BJ (cell line): ENCODE measurements around the gene PCDH8. TPM values are rescaled to one million over a fixed set of nuclear protein-coding genes. Genes with fewer than 3 reads are reported as not detected.

ENCODE experiments used
- CTCF ChIA-PET: fragments of 350-600 bp; formaldehyde crosslinking; extraction: SDS; loops from one replicate; lab custom pipeline; 2021; ENCODE audit warnings: antibody characterized with exemption, inconsistent platforms; lab: Yijun Ruan, JAX
- POLR2A ChIA-PET: fragments of 300-600 bp; sonication (Branson Sonifier 250); formaldehyde crosslinking; extraction: SDS; loops from one replicate; lab custom pipeline; 2021; ENCODE audit warnings: antibody characterized with exemption; lab: Charles Lee
- DNase-seq: peaks from one replicate; pipeline ENCODE4 v3.0.0-alpha.2; 2011; ENCODE audit warnings: low read depth
- H3K27me3 ChIP-seq: 2 replicates; pipeline ENCODE4 v1.6.0; 2011; ENCODE audit warnings: low read length; ENCODE audit not compliant: control insufficient read depth, insufficient read depth
- H3K36me3 ChIP-seq: 2 replicates; pipeline ENCODE4 v1.5.1; 2011; ENCODE audit warnings: low read length; ENCODE audit not compliant: control insufficient read depth, insufficient read depth
- H3K4me3 ChIP-seq: 2 replicates; pipeline ENCODE4 v1.5.1; 2011; ENCODE audit warnings: low read depth, mild to moderate bottlenecking, control low read depth, low read length
- polyA plus RNA-seq: library from polyadenylated mRNA; depleted of rRNA; stranded (reverse); fragments of >200 nt; gene quantifications from 2 replicates; pipeline ENCODE4 v1.2.3, GENCODE V29; 2011
- TF ChIP-seq, protein P1 (sequence below): IDR thresholded peaks from 2 replicates; pipeline ENCODE4 v1.5.1; 2011; ENCODE audit warnings: low read depth, mild to moderate bottlenecking, control low read depth, inconsistent platforms, low read length, moderate library complexity; ENCODE audit not compliant: insufficient read depth

Gene PCDH8
- polyA plus RNA-seq, 1 experiment = 1.8 TPM

DNA sequence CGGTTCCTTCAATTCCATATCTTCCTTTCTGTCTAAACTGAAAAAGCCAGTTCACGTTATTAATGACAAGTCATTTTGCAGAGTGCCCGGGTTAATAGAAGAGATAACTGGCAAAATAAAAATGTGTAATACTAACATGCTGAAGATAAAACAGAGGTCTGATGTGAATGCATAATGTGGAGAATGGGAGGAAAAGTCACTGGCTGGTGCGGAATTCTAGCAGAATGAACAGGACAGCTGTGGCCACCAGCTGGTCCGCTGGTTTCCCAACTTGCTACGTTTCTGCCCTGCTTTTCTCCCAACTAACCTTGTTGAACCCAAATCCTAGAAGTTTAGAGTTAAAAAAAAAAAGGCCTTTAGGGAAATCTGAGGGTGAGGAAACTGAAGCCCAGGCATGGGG lies 42.4 kb downstream of the PCDH8 start:
- no peaks in the 10 kb centered on the region for H3K36me3 ChIP-seq
- TF ChIP-seq, protein P1, sequence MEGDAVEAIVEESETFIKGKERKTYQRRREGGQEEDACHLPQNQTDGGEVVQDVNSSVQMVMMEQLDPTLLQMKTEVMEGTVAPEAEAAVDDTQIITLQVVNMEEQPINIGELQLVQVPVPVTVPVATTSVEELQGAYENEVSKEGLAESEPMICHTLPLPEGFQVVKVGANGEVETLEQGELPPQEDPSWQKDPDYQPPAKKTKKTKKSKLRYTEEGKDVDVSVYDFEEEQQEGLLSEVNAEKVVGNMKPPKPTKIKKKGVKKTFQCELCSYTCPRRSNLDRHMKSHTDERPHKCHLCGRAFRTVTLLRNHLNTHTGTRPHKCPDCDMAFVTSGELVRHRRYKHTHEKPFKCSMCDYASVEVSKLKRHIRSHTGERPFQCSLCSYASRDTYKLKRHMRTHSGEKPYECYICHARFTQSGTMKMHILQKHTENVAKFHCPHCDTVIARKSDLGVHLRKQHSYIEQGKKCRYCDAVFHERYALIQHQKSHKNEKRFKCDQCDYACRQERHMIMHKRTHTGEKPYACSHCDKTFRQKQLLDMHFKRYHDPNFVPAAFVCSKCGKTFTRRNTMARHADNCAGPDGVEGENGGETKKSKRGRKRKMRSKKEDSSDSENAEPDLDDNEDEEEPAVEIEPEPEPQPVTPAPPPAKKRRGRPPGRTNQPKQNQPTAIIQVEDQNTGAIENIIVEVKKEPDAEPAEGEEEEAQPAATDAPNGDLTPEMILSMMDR = no peak
- CTCF ChIA-PET = no interaction called here
- no peak for DNase-seq
- no peaks in the 10 kb centered on the region for H3K27me3 ChIP-seq
- H3K4me3 ChIP-seq = no peak overlapping the region
- POLR2A ChIA-PET = no interaction called here

DNA sequence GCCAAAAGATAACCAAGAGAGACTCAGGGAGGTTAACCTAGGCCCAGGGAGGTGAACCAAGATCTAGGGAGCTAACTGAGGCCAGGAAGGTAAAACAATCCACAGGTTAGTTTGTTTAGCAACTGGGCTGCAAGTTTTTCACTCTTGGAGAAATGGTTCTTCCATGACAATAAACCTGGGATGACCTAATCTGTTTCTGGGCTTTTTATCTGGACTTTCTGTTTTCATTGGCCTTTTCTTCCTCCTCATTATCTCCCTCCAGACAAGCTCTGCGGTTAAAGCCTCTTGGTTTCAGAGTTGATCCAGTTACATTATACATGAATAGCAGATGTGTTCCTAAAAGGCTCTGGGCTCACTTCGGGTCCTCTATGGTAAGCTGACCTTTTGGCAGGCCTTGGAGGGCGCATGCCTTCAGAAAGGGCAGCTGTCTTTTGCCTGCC lies 44.2 kb downstream of the PCDH8 start:
- ChIA-PET CTCF (no interaction called here), POLR2A (no interaction called here)
- TF ChIP-seq, protein P1 = no peak

DNA sequence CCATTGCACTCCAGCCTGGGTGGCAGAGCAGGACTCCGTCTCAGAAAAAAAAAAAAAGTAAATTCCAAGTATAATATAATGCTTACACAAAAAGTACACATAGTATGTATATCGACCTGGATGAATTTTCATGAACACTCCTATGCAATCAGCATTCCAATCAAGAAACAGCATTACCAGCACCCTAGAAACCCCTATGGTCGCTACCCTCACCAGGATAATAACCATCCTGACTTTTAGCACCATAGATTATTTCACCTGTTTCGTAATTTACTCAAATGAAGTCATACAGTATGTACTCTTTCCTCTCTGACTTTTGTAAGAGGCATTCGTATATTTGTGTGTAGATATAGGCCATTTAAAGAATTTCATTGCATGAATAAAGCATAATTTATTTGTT lies 47.6 kb downstream of the PCDH8 start:
- DNase-seq = no peak
- Histone ChIP-seq H3K27me3 (no peaks in the 10 kb centered on the region), H3K4me3 (no peak overlapping the region), H3K36me3 (no peaks in the 10 kb centered on the region)
- CTCF ChIA-PET = interaction anchor here (1.4 kb wide), 1 partner anchor 9 kb away, joined by 3 read pairs; no protein-coding TSS in a partner anchor
- TF ChIP-seq, protein P1 = no peak
- POLR2A ChIA-PET = no interaction called here

More for the DNA sequence above, 44.2 kb downstream of the PCDH8 start:
- H3K36me3 ChIP-seq = no peaks in the 10 kb centered on the region
- no peak for DNase-seq
- no peak overlapping the region for H3K4me3 ChIP-seq
- H3K27me3 ChIP-seq = no peaks in the 10 kb centered on the region

DNA sequence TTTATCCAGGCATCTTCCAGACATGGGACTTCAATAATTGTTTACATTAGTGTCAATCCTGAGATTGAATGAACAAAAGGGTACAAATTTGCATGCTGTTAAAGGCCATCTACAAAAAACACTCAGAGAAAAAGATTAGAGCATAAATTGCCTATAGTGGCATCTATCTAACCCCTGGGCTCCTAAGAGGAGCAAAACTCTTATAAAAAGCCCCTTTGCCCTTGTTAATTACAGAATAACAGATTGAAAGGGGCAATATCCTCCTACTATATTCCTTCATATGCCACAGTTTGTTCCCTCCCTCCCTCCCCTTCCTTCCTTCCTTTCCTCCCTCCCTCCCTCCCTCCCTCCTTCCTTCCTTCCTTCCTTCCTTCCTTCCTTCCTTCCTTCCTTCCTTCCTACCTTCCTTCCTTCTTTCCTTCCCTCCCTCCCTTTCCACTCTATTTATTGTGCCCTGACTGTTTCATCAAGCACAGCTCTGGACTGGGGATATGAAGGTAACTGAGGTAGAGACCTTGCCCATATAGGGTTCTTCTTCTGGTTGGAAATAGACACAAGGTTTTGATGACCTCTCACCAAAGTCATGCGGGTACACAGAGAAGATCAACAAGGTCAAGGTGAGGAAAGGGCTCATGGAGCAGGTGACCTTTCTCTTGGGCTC lies 49.5 kb downstream of the PCDH8 start:
- Histone ChIP-seq H3K27me3 (no peaks in the 10 kb centered on the region), H3K36me3 (no peaks in the 10 kb centered on the region), H3K4me3 (no peak overlapping the region)
- CTCF ChIA-PET = no interaction called here
- TF ChIP-seq, protein P1 = no peak
- POLR2A ChIA-PET = no interaction called here
- DNase-seq = no peak

DNA sequence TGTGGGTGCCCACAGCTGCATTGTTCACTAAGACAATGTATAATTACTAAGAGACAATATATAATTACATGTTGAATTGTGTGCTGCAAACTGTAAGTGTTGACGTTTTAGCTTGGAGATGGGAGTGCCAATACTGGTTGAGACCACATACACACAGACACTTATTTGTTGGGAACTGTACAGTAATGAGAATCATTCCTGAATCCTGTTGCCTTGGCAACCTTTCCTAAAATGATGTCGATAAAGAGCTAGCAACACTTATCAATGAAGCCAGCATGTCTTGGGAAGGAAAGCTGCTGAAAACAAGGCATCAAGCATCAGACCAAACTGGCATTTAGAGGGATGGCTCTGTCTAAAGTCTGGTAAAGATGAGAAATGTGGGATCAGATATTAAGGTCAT lies 51.3 kb downstream of the PCDH8 start:
- ChIA-PET POLR2A (no interaction called here), CTCF (no interaction called here)
- Histone ChIP-seq H3K4me3 (no peak overlapping the region), H3K27me3 (no peaks in the 10 kb centered on the region), H3K36me3 (no peaks in the 10 kb centered on the region)
- TF ChIP-seq, protein P1 = no peak
- no peak for DNase-seq
